Neutrophil (primary cell): Measurements from ENCODE around the gene RER1.

Source experiments
- H3K27ac ChIP-seq: fragments of 200-600 bp; sonication (generic); 2 replicates; pipeline ENCODE4 v1.5.1; 2016; ENCODE audit warnings: mild to moderate bottlenecking, moderate library complexity
- H3K27me3 ChIP-seq: fragments of 200-600 bp; sonication (generic); 2 replicates; pipeline ENCODE4 v1.6.0; 2016; ENCODE audit warnings: mild to moderate bottlenecking
- H3K36me3 ChIP-seq: fragments of 200-600 bp; sonication (generic); 2 replicates; pipeline ENCODE4 v1.5.1; 2017
- H3K4me1 ChIP-seq, 2 experiments: fragments of 200-600 bp in 1 of 2; sonication (generic) in 1 of 2; 1 replicate in 1 of 2; 2 replicates in 1 of 2; pipeline versions ENCODE4 v1.5.1 to v1.6.1; 2013 to 2016; ENCODE audit warnings: low read depth in 1 of 2, low read length in 1 of 2, mild to moderate bottlenecking in 1 of 2, moderate library complexity in 1 of 2; ENCODE audit not compliant: control insufficient read depth in 1 of 2, insufficient read depth in 1 of 2
- H3K4me3 ChIP-seq, 2 experiments: fragments of 200-600 bp in 1 of 2; sonication (generic) in 1 of 2; 1 replicate in 1 of 2; 2 replicates in 1 of 2; pipeline ENCODE4 v1.5.1; 2013 to 2016; ENCODE audit warnings: low read depth in 1 of 2, low read length in 1 of 2, mild to moderate bottlenecking in 1 of 2, moderate library complexity in 1 of 2
- H3K9me3 ChIP-seq: fragments of 200-600 bp; sonication (generic); 2 replicates; pipeline ENCODE4 v1.5.1; 2016
- CTCF ChIP-seq: fragments of 200-600 bp; sonication (generic); IDR thresholded peaks from 2 replicates; pipeline ENCODE4 v1.5.1; 2016; ENCODE audit warnings: antibody characterized with exemption

RER1 gene

GRCh38 chr1:2425892-2426291, 34.3 kb downstream of the RER1 start:
- H3K36me3 ChIP-seq: no peaks in the 10 kb centered on the region
- H3K27ac ChIP-seq: no peak overlapping the region
- no peak overlapping the region for H3K4me3 ChIP-seq
- no peaks in the 10 kb centered on the region for H3K9me3 ChIP-seq
- no peaks in the 10 kb centered on the region for H3K4me1 ChIP-seq
- TF ChIP-seq CTCF: no peak
- H3K27me3 ChIP-seq: peaks cover 8% of the 10 kb centered on the region

- Histone ChIP-seq H3K27me3 (peaks cover 8% of the 10 kb centered on the region), H3K9me3 (no peaks in the 10 kb centered on the region), H3K27ac (no peak overlapping the region), H3K4me1 (no peaks in the 10 kb centered on the region), H3K36me3 (no peaks in the 10 kb centered on the region), H3K4me3 (no peak overlapping the region)
- TF ChIP-seq CTCF: no peak
These were observed 34.9 kb downstream of the RER1 start for GRCh38 chr1:2426540-2426939.

- Histone ChIP-seq H3K4me3 (no peak overlapping the region), H3K9me3 (no peaks in the 10 kb centered on the region), H3K4me1 (no peaks in the 10 kb centered on the region), H3K27ac (no peak overlapping the region), H3K27me3 (peaks cover 8% of the 10 kb centered on the region), H3K36me3 (no peaks in the 10 kb centered on the region)
- TF ChIP-seq CTCF: no peak
These were observed 35.4 kb downstream of the RER1 start for GRCh38 chr1:2427051-2427450.

- Histone ChIP-seq H3K4me1 (no peaks in the 10 kb centered on the region), H3K27me3 (peaks cover 13% of the 10 kb centered on the region), H3K27ac (no peak overlapping the region), H3K4me3 (no peak overlapping the region), H3K36me3 (no peaks in the 10 kb centered on the region), H3K9me3 (no peaks in the 10 kb centered on the region)
- no peak for TF ChIP-seq CTCF
These were observed 36.3 kb downstream of the RER1 start for GRCh38 chr1:2427976-2428375.

GRCh38 chr1:2428490-2428889, 36.8 kb downstream of the RER1 start:
- H3K9me3 ChIP-seq: no peaks in the 10 kb centered on the region
- no peak for TF ChIP-seq CTCF
- H3K4me1 ChIP-seq: no peaks in the 10 kb centered on the region
- H3K36me3 ChIP-seq: no peaks in the 10 kb centered on the region
- no peak overlapping the region for H3K4me3 ChIP-seq
- H3K27me3 ChIP-seq: peaks cover 14% of the 10 kb centered on the region
- no peak overlapping the region for H3K27ac ChIP-seq
